Right lobe of liver (tissue), 6 donors: Measurements from ENCODE around the gene STK11. TPM values are rescaled to one million over a fixed set of nuclear protein-coding genes. Genes with fewer than 3 reads are reported as not detected.

ENCODE experiments used
- ATAC-seq, 4 donors: fragments of 200-7000 bp; cut with Tn5 transposase; one replicate each; pipeline ENCODE4 v1.9.1; 2020; ENCODE audit warnings: mild to moderate bottlenecking in 4 of 4, moderate library complexity in 4 of 4
- DNase-seq, 3 donors: peaks; one replicate each; pipeline ENCODE4 v3.0.0-alpha.2; 2020
- H3K27ac ChIP-seq, 3 donors: fragments of 200-600 bp; one replicate each; pipeline ENCODE4 v1.8.0; 2022
- H3K27me3 ChIP-seq, 2 donors: fragments of 200-600 bp; one replicate each; pipeline ENCODE4 v1.8.0; 2022
- H3K36me3 ChIP-seq, 4 donors: fragments of 200-600 bp; sonication (generic) in 1 of 4; one replicate each; pipeline versions ENCODE4 v1.5.1 to v1.8.0; 2017 to 2022; ENCODE audit warnings: control low read depth in 1 of 4
- H3K4me1 ChIP-seq, 4 donors: fragments of 200-600 bp; sonication (generic) in 1 of 4; one replicate each; pipeline versions ENCODE4 v1.5.1 to v1.8.0; 2017 to 2022; ENCODE audit warnings: control low read depth in 1 of 4
- H3K4me3 ChIP-seq, 3 donors: fragments of 200-600 bp; one replicate each; pipeline ENCODE4 v1.8.0; 2022
- H3K9me3 ChIP-seq, 4 donors: fragments of 200-600 bp; sonication (generic) in 1 of 4; one replicate each; pipeline versions ENCODE4 v1.5.1 to v1.8.0; 2017 to 2022; ENCODE audit warnings: control low read depth in 1 of 4
- POLR2A ChIP-seq: fragments of 450-650 bp; IDR thresholded peaks from one replicate; pipeline ENCODE4 v1.6.1; 2017; ENCODE audit warnings: antibody characterized with exemption, mild to moderate bottlenecking
- WGBS: methylation state at CpG from one replicate; pipeline ENCODE4 v1.1.6; 2018; ENCODE audit warnings: low coverage, low lambda C conversion rate; ENCODE audit not compliant: insufficient coverage; ENCODE audit errors: missing lambda C conversion rate; 5-methylcytosine and 5-hydroxymethylcytosine counted together
- intact Hi-C, 2 donors: fragments of 100-400 bp; cut with DNase I; formaldehyde crosslinking; loops; one replicate each; pipeline versions ENCODE4 v1.11.2 to v1.14.1; 2022
- total RNA-seq, 6 experiments: library from RNA; depleted of rRNA in 2 of 6; stranded (reverse); fragments of >200 nt in 2 of 6; fragmentation: NEBNext Ultra II Directional in 3 of 6; extraction: Animal tissue kit (Norgen Biotek cat#: 25700) in 3 of 6; gene quantifications; one replicate each; pipeline versions ENCODE4 v1.1.0 to v1.2.4, GENCODE V29; 2016 to 2023
- TF ChIP-seq, protein P1 (sequence below), 4 donors: fragments of 200-600 bp in 3 of 4; fragments of 450-650 bp in 1 of 4; IDR thresholded peaks; one replicate each; pipeline versions ENCODE4 v1.5.1 to v1.8.0; 2016 to 2022; ENCODE audit warnings: antibody characterized with exemption in 4 of 4, mild to moderate bottlenecking in 2 of 4
- donor health status: DM: no; HTN: yes; CAD: no.
- donor health status: DM: no; HTN: no; CAD: no.
- donor health status: DM: no; HTN: no; CAD: no.
- donor health status: DM: no; HTN: yes; CAD: no.
- donor health status: DM: no; HTN: yes; CAD: no.

The STK11 gene
- total RNA-seq, 6 experiments from 2014 or later: 23.8 to 34.0 (median 29.5) TPM

DNA sequence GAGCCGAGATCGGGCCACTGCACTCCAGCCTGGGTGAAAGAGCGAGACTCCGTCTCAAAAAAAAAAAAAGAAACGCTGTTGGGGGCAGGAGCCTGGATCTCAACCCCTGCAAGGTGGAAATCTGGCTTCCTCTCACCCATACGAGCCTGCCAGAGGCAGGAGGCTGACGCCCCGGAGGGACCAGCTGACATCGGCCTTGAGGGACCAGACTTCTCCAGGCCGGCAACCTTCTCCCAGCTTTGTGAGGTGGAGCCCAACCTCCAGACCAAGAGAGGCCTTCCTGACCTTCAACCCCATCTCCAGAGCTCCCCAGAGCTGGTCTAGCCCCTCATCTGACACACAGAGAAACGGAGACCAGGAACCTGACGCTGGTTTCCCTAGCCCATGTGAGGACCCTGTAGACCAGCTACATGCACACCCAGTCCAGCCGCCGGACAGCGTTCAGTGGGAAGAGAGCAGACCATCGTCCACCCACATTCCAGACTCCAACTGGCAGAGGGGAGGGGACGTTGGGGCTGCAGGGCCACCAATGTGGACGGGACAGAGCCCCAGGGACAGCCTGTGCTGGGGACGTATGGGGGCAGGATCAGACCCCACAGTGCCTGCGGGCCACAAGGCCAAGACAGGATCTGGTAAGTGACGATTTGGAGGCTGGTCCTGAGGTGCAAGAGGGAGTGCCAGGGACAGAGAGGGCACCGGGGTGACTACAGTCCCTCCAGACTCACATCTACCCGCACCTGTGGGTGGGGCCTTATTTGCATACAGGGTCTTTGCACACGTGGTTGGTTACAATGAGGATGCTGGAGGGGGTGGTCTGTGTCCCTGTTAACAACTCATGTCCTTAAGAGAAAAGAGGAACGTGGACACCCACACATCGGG lies 42.9 kb upstream of the STK11 start:
- no peaks in the 10 kb centered on the region for H3K9me3 ChIP-seq
- H3K27me3 ChIP-seq: no peaks in the 10 kb centered on the region
- WGBS: 73% methylated on average over 3 of the region's 26 CpGs
- no peak overlapping the region for H3K27ac ChIP-seq
- intact Hi-C loops: no loop called here
- TF ChIP-seq POLR2A: no peak
- TF ChIP-seq, protein P1, sequence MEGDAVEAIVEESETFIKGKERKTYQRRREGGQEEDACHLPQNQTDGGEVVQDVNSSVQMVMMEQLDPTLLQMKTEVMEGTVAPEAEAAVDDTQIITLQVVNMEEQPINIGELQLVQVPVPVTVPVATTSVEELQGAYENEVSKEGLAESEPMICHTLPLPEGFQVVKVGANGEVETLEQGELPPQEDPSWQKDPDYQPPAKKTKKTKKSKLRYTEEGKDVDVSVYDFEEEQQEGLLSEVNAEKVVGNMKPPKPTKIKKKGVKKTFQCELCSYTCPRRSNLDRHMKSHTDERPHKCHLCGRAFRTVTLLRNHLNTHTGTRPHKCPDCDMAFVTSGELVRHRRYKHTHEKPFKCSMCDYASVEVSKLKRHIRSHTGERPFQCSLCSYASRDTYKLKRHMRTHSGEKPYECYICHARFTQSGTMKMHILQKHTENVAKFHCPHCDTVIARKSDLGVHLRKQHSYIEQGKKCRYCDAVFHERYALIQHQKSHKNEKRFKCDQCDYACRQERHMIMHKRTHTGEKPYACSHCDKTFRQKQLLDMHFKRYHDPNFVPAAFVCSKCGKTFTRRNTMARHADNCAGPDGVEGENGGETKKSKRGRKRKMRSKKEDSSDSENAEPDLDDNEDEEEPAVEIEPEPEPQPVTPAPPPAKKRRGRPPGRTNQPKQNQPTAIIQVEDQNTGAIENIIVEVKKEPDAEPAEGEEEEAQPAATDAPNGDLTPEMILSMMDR (IDR thresholded peaks at IDR 0.05): no peak
- ATAC-seq (no peak), DNase-seq (no peak)
- no peak overlapping the region for H3K4me3 ChIP-seq
- peaks cover 0 to 5% (median under 1%) of the 10 kb centered on the region in 4 donors for H3K4me1 ChIP-seq
- H3K36me3 ChIP-seq: no peaks in the 10 kb centered on the region

DNA sequence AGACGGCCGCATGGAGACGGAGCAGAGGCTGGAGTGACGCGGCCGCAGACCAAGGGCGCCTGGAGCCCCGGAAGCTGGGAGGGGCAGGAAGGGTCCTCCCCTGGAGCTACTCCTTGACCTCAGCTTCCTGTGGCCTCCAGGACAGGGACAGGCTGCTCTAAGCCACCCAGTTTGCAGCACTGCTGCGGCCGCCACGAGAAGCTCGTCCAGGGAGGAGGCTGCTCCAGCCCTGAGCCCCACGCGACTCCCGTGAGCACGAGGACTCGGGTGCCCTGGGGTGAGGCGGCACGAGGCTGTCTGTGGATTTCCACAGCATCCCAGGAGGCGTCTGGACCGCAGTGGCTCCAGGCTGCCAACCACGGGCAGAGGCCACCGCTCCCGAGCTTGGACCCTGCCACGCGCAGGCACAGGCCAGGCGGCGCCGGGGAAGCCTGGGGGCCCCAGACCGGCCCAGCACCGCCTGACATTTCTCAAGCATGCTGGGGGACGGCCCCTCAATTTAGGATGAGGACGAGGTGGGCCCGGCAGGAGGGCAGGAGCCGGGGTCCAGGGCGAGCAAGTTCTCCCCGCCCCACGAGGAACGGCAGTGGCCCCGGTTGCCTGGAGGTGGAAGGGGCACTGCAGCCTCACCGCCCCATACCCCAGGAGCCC lies 42.2 kb upstream of the STK11 start:
- no peaks in the 10 kb centered on the region for H3K9me3 ChIP-seq
- ATAC-seq (peak; percentile 19 to 39 (median 30)), DNase-seq (peak in 1 of 3 donors; percentile 35)
- H3K4me1 ChIP-seq: peaks cover 0 to 11% (median 4%) of the 10 kb centered on the region in 4 donors
- no peaks in the 10 kb centered on the region for H3K27me3 ChIP-seq
- intact Hi-C loops: no loop called here
- TF ChIP-seq POLR2A: no peak
- TF ChIP-seq, protein P1 (IDR thresholded peaks at IDR 0.05): no peak
- H3K27ac ChIP-seq: no peak overlapping the region
- H3K36me3 ChIP-seq: no peaks in the 10 kb centered on the region
- H3K4me3 ChIP-seq: no peak overlapping the region
- 60% methylated on average over 1 of the region's 41 CpGs for WGBS

DNA sequence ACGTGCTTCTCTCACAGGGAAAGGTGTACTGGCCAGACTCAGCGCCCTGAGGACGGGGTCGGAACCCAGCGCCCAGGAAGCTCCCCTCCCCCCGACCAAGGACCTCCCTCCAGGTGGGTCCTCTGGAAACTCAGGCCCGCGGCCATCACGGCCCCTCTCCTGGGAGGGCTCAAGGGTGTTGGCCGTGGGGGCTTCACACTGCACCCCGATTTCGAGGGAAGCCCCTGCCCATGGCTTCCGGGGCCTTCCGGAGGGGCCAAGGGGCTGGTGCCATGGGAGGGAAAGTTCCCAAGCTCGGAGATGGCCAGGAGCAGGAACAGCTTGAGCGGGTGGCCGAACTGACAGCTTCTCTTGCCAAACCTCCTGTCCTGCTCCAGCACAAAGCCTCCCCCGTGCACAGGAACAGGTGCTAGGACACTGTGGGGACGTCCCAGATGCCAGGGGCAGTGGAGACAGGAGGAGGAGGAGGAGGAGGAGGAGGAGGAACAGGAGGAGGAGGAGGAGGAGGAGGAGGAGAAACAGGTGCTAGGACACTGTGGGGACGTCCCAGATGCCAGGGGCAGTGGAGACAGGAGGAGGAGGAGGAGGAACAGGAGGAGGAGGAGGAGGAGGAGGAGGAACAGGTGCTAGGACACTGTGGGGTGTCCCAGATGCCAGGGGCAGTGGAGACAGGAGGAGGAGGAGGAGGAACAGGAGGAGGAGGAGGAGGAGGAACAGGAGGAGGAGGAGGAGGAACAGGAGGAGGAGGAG lies 41.5 kb upstream of the STK11 start:
- peaks cover 0 to 17% (median 6%) of the 10 kb centered on the region in 4 donors for H3K4me1 ChIP-seq
- 50% methylated on average over 5 of the region's 20 CpGs for WGBS

More for the DNA sequence above, 41.5 kb upstream of the STK11 start:
- no peak overlapping the region for H3K27ac ChIP-seq
- TF ChIP-seq POLR2A: no peak
- TF ChIP-seq, protein P1 (IDR thresholded peaks at IDR 0.05): no peak
- no peak overlapping the region for H3K4me3 ChIP-seq
- no peak for ATAC-seq
- H3K9me3 ChIP-seq: no peaks in the 10 kb centered on the region
- peak in 1 of 3 donors; percentile 20 for DNase-seq
- intact Hi-C loops: no loop called here
- no peaks in the 10 kb centered on the region for H3K36me3 ChIP-seq
- no peaks in the 10 kb centered on the region for H3K27me3 ChIP-seq
